Left kidney (tissue), 8 donors: ENCODE results near the gene NUP58. TPM values are rescaled to one million over a fixed set of nuclear protein-coding genes. Genes with fewer than 3 reads are reported as not detected.
A peak's percentile ranks its signal among the peaks of the same experiment; 100 is the strongest.

Source experiments
- DNase-seq: peaks from one replicate; pipeline ENCODE4 v3.0.0-alpha.2; 2013
- long read RNA-seq, 8 donors: transcript quantifications; one replicate each; lab custom pipeline, GENCODE V29; 2026
- polyA plus RNA-seq: library from polyadenylated mRNA; unstranded; fragments of 120-200 nt; gene quantifications from one replicate; pipeline ENCODE4 v1.2.1, GENCODE V29; 2013; ENCODE audit not compliant: insufficient read length

The NUP58 gene, protein sequence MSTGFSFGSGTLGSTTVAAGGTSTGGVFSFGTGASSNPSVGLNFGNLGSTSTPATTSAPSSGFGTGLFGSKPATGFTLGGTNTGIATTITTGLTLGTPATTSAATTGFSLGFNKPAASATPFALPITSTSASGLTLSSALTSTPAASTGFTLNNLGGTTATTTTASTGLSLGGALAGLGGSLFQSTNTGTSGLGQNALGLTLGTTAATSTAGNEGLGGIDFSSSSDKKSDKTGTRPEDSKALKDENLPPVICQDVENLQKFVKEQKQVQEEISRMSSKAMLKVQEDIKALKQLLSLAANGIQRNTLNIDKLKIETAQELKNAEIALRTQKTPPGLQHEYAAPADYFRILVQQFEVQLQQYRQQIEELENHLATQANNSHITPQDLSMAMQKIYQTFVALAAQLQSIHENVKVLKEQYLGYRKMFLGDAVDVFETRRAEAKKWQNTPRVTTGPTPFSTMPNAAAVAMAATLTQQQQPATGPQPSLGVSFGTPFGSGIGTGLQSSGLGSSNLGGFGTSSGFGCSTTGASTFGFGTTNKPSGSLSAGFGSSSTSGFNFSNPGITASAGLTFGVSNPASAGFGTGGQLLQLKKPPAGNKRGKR
- polyA plus RNA-seq: 73.6 TPM
- long read RNA-seq, donor 1, full-length matches to known transcripts: 13 of 19 reads
- long read RNA-seq, donor 1, partial matches to known transcripts: 6 of 19 reads
- long read RNA-seq, donor 1, other reads (novel, unspliced or antisense): 0 of 19 reads
- long read RNA-seq, donor 2, full-length matches to known transcripts: 11 of 16 reads
- long read RNA-seq, donor 2, partial matches to known transcripts: 5 of 16 reads
- long read RNA-seq, donor 2, other reads (novel, unspliced or antisense): 0 of 16 reads
- long read RNA-seq, donor 3, full-length matches to known transcripts: 10 of 15 reads
- long read RNA-seq, donor 3, partial matches to known transcripts: 5 of 15 reads
- long read RNA-seq, donor 3, other reads (novel, unspliced or antisense): 0 of 15 reads
- long read RNA-seq, donor 4, partial matches to known transcripts: 0 of 2 reads
- long read RNA-seq, donor 4, other reads (novel, unspliced or antisense): 0 of 2 reads
- long read RNA-seq, donor 5, full-length matches to known transcripts: 10 of 29 reads
- long read RNA-seq, donor 5, partial matches to known transcripts: 19 of 29 reads
- long read RNA-seq, donor 5, other reads (novel, unspliced or antisense): 0 of 29 reads
- long read RNA-seq, donor 6, full-length matches to known transcripts: 5 of 25 reads
- long read RNA-seq, donor 6, partial matches to known transcripts: 20 of 25 reads
- long read RNA-seq, donor 6, other reads (novel, unspliced or antisense): 0 of 25 reads
- long read RNA-seq, donor 7, full-length matches to known transcripts: 4 of 4 reads
- long read RNA-seq, donor 7, partial matches to known transcripts: 0 of 4 reads
- long read RNA-seq, donor 7, other reads (novel, unspliced or antisense): 0 of 4 reads
- long read RNA-seq, donor 8, full-length matches to known transcripts: 3 of 3 reads
- long read RNA-seq, donor 8, partial matches to known transcripts: 0 of 3 reads
- long read RNA-seq, donor 8, other reads (novel, unspliced or antisense): 0 of 3 reads

- peak; percentile 95 for DNase-seq
These were observed at the start of gene NUP58 for GRCh38 chr13:25301347-25302113. Gene NUP58, plus strand, starts transcription at chr13:25301625. Its CDS starts 149 bp downstream, at chr13:25301774.

- no peak for DNase-seq
These were observed 49.2 kb upstream of the NUP58 start for GRCh38 chr13:25252225-25252624.

GRCh38 chr13:25252752-25253151, 48.7 kb upstream of the NUP58 start:
- no peak for DNase-seq

- no peak for DNase-seq
These were observed 47.7 kb upstream of the NUP58 start for GRCh38 chr13:25253702-25254101.

DNA sequence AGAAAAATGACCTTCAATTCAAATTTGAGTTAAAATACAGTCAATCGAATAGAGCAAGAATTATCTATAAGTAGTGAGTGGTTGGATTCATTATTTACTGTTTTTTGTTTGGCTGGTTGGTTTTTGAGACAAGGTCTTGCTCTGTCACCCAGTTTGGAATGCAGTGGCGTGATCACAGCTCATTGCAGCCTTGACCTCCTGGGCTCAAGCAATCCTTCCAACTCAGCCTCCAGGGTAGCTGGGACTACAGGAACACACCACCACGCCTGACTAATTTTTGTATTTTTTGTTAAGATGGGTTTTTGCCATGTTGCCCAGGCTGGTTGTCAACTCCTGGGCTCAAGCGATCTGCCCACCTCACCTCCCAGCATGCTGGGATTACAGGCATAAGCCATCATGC, 39.2 kb upstream of the NUP58 start:
- no peak for DNase-seq

DNA sequence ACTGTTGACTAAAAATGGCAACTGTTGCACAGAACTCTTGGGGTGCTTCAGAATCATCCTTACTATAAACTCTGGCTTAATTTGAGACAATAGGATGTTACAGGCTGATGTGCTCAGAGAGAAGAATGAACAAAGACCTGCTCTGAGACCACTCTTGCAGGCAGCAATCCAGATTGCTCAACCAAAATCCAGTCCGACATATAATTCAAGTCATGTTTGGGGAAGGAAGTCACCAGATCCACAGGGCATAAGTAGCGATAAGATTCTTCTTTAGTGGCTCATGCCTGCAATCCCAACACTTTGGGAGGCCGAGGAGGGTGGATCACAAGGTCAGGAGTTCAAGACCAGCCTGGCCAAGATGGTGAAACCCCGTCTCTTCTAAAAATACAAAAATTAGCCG, 34.7 kb upstream of the NUP58 start:
- DNase-seq: no peak

DNA sequence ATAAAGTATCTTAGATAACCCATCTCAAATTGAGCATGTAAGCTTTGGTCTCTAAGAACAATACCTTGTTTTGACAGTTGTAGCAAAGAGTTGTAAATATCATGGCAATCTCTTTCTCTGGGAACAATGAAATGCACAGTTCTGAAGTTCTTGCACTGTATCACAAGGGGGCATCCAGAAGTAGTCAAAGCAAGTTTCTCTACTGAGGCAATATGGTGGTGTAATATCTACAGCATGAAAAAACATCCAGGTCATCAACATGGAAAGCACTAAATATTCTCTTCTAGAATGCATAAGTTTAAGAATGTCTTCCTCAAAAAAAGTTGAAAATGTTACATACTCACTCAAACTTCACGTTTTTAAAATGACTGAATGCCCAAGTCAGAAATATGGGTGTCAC, 33.7 kb upstream of the NUP58 start:
- DNase-seq: no peak

DNA sequence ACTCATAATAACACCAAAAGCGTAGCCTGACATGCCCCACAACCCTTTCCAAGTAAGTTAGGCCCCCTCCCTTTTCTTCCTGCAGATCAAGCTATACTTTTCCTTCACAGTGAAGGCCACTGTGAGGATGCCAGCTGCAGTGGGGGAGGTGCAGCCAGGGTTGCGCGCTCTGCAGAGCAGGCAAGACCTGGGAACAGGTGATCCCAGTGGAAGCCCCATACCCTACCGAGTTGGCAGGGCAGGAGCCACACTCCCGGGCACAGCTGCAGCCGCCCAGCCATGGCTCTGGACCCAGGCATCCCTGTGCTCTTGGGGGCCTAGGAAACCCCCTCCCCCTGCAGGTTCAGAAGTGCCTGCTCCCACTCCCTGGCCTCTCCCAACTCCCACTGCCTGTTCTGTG, 32.9 kb upstream of the NUP58 start:
- DNase-seq: no peak

DNA sequence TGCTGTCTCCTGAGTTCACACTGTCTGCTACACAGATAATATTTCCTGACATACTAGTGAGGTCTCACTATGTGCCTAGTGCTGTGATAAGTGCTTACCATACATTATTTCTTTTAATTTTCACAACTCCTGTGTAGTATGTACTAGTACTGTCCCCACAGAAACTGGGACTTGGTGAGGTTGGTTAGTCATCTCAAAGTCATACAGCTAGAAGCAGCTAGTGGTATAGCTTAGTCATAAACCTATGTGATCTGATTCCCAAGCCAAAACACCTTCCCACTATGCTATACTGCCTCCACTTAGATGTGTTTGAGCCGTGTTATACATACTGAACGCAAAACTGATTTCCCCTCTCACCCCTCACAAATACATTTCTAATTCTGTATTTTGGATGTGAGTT, 24.7 kb upstream of the NUP58 start:
- DNase-seq: no peak

GRCh38 chr13:25280396-25280795, 21.0 kb upstream of the NUP58 start:
- no peak for DNase-seq

DNA sequence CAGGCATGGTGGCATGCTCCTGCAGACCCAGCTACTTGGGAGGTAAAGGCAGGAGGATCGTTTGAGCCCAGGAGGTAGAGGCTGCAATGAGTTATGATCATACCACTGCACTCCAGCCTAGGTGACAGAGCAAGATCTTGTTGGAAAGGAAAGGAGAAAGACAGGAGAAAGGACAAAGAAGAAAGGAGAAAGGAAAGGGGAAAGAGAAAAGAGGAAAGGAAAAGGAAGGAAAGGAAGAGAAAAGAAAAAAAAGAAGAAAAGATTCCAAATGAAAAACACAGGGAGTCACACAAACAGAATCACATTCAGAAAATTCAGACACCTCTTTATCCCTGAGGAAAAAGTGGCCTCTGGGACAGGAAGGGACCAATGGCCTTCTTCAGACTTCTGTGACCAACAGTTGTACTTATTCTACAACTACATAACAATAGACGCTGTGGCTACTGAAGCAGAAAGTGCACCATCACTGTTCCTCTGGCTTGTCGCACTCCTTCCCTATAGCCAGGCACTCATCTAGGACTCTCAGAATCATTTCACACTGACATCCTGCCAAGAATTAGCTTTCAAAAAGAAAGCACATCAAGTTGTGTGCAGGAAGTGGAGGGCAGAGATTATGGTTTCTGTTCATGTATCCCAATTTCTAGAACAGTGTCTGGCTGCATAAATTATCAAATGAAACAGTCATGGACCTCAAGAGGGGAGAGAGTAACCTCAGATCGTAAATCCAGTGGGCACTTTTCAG, 20.1 kb upstream of the NUP58 start:
- DNase-seq: no peak

DNA sequence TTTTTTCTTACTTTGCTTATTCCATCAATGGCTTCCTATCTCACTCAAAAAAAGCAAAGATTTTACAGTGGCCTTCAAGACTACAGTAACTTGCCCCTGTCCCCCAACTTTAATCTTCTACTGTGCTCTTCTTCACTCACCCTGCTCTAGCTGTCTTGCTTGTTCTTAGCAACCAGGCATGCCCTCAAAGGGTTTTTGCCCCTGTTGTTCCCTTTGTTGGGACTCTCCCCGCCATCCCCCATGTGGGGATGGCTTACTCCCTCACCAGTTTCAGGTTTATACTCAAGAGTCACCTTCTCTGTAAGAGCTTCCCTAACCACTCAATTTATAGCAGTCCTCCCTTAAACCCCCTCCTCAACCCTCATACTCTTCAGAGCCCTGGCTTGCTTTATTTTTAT, 19.5 kb upstream of the NUP58 start:
- DNase-seq: no peak

DNA sequence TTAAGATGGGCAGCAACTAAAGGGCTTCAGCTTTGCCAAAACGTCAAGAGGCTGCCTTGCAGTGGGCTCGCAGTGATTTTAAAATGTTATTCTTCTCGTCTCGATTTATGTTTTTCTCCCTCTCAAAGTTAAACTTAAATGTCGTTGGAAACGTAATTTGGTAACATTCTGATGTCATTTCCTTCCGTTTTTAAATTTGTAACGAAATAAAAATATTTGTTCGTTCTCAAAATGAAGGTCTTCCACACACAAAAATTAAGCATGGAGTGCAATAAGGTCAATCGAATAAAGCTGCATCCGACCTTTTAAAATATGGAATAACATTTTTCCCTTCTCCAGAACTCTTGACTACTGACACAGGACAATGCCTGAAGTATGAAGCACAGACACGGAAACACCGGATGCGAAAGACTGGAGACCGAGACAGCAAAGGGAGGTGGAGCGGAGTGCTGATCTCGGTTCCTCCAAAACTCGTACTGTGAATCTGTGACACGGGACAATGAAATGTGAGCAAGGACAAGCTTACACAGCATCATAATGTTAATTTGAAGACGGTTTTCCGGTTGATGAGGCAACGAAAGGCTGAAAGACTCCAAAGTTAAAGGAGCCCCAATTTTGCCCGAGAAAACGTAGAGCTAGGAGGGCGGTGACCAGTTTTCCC, 15.0 kb upstream of the NUP58 start:
- DNase-seq: peak; percentile 30

- DNase-seq: peak; percentile 86
These were observed 14.2 kb upstream of the NUP58 start, which contains the start of gene MTMR6 for GRCh38 chr13:25286969-25287961. Gene MTMR6, minus strand, starts transcription at chr13:25287488. Its CDS starts 241 bp downstream, at chr13:25287247.

DNA sequence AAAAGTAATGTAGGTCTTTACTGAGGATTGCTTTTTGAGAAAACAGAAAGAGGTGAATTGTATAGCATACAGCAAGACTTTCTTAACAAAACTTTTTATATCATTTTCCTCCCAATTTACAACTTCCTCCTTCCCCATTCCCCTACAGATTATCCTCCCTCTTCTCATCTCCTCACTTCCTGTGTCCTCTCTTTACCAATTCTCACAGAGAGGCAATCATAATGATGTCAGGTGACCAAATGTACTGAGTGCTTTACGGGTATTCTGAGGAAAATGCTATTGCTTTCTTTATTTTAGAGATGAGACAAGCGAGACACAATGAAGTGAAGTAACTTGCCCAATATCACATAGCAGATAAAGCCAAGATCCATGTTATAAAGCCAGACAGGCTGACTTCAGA, 12.5 kb upstream of the NUP58 start:
- DNase-seq: no peak

GRCh38 chr13:25291691-25292090, 9.7 kb upstream of the NUP58 start:
- DNase-seq: no peak

DNA sequence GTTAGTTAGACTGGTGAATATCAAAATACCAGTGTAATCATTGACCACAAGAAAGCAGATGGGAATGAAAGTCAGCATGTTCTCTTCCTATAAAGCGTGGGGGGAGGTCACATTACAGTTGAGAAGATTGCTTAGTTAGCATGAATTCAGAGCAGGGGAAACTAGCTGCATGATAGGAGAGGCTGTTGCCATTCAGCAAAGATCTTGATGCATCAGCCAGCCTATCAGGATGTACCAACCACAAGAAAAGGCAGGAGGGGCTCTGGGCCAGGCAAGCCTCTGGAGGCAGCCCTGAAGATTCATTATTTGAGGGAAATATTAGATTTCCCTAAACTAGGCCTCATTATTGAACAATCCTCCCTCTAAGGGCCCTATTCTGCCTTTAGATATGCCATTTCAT, 9.1 kb upstream of the NUP58 start:
- DNase-seq: peak; percentile 14

DNA sequence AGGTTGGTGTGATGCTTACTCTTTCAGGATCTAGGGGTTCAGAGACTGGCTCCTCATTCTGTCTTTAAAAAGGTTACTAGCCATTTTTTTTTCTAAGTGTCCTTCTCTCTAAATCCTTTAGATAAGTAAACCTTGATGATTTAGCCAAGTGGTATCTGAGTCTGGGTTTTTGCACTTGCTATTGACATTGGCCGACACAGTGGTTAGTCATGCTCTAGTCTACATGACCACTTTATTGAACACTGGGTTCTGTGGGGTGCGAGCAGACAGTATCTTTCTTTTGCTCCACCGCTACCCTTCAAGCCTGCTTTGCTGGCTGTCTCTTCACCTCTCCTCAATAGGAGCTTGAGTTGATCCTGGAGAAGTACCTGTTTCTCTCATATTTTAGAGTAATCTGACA, 6.2 kb upstream of the NUP58 start:
- DNase-seq: no peak
